IMR-90 (cell line): Measurements from ENCODE around the gene RPA3. TPM values are rescaled to one million over a fixed set of nuclear protein-coding genes. Genes with fewer than 3 reads are reported as not detected.

Experiments used
- ATAC-seq: fragments of 200-7000 bp; cut with Tn5 transposase; 2 replicates; pipeline ENCODE4 v1.9.1; 2020; ENCODE audit warnings: low read depth, mild to moderate bottlenecking, moderate library complexity
- BruUV-seq: library from RNA; stranded (reverse); fragments of 400-500 nt; replicated peaks from 2 replicates; lab custom pipeline; 2021; lab: Mats Ljungman, UMichigan
- CTCF ChIA-PET: fragments of 300-600 bp; formaldehyde crosslinking; extraction: SDS; loops from one replicate; lab custom pipeline; 2021; ENCODE audit warnings: antibody characterized with exemption; lab: Yijun Ruan, JAX
- POLR2A ChIA-PET: fragments of 300-600 bp; sonication (Branson Sonifier 250); formaldehyde crosslinking; loops from one replicate; lab custom pipeline; 2022; ENCODE audit warnings: antibody characterized with exemption; ENCODE audit not compliant: unreplicated experiment; lab: Charles Lee
- DNase-seq: peaks from one replicate; pipeline ENCODE4 v3.0.0; 2013
- H2AFZ ChIP-seq: replicated peaks from 2 replicates; pipeline ENCODE3; 2013; ENCODE audit warnings: low read length, mild to moderate bottlenecking; ENCODE audit not compliant: poor library complexity
- H2AK5ac ChIP-seq: 2 replicates; pipeline ENCODE4 v1.6.1; 2013; ENCODE audit warnings: low read depth, low read length, inconsistent platforms
- H2AK9ac ChIP-seq: replicated peaks from 2 replicates; pipeline ENCODE3; 2013; ENCODE audit warnings: mild to moderate bottlenecking, low read depth, low read length, moderate library complexity; ENCODE audit not compliant: poor library complexity
- H2BK120ac ChIP-seq: 2 replicates; pipeline ENCODE4 v1.6.1; 2013; ENCODE audit warnings: low read depth, low read length, inconsistent platforms
- H2BK15ac ChIP-seq: 3 replicates; pipeline ENCODE4 v1.6.1; 2013; ENCODE audit warnings: low read depth, low read length, inconsistent platforms
- H2BK20ac ChIP-seq: 2 replicates; pipeline ENCODE4 v1.6.1; 2013; ENCODE audit warnings: low read depth, mild to moderate bottlenecking, inconsistent platforms, low read length, moderate library complexity
- H2BK5ac ChIP-seq: 2 replicates; pipeline ENCODE4 v1.6.1; 2013; ENCODE audit warnings: mild to moderate bottlenecking, low read depth, low read length, inconsistent platforms; ENCODE audit not compliant: poor library complexity, severe bottlenecking
- H3K14ac ChIP-seq: replicated peaks from 2 replicates; pipeline ENCODE4 v1.6.1; 2013; ENCODE audit warnings: low read depth, low read length, inconsistent platforms
- H3K18ac ChIP-seq: 2 replicates; pipeline ENCODE4 v1.6.1; 2013; ENCODE audit warnings: low read depth, low read length, control low read depth
- H3K23ac ChIP-seq: 2 replicates; pipeline ENCODE4 v1.6.1; 2013; ENCODE audit warnings: low read depth, low read length, inconsistent platforms
- H3K27ac ChIP-seq: 2 replicates; pipeline ENCODE4 v1.5.1; 2013; ENCODE audit warnings: mild to moderate bottlenecking, control low read depth, low read length; ENCODE audit not compliant: insufficient read depth
- H3K27me3 ChIP-seq: 2 replicates; pipeline ENCODE4 v1.6.1; 2013; ENCODE audit warnings: low read length; ENCODE audit not compliant: control insufficient read depth, insufficient read depth
- H3K36me3 ChIP-seq: 2 replicates; pipeline ENCODE4 v1.6.1; 2013; ENCODE audit warnings: low read length, mixed read lengths; ENCODE audit not compliant: control insufficient read depth, insufficient read depth
- H3K4ac ChIP-seq: 2 replicates; pipeline ENCODE4 v1.6.1; 2013; ENCODE audit warnings: low read depth, low read length, inconsistent platforms
- H3K4me1 ChIP-seq: 2 replicates; pipeline ENCODE4 v1.6.1; 2013; ENCODE audit warnings: low read length, mixed read lengths; ENCODE audit not compliant: control insufficient read depth, insufficient read depth
- H3K4me2 ChIP-seq: 2 replicates; pipeline ENCODE4 v1.6.1; 2013; ENCODE audit warnings: low read depth, mild to moderate bottlenecking, control low read depth, low read length, moderate library complexity
- H3K4me3 ChIP-seq: 2 replicates; pipeline ENCODE4 v1.5.1; 2013; ENCODE audit warnings: low read depth, mild to moderate bottlenecking, control low read depth, low read length, moderate library complexity; ENCODE audit not compliant: insufficient read depth
- H3K56ac ChIP-seq: 2 replicates; pipeline ENCODE4 v1.6.1; 2013; ENCODE audit warnings: low read length, inconsistent platforms; ENCODE audit not compliant: insufficient read depth; ENCODE audit errors: extremely low read depth
- H3K79me1 ChIP-seq, 2 experiments: 2 replicates each; pipeline ENCODE4 v1.6.1; 2013; ENCODE audit warnings: low read length in 2 of 2, inconsistent platforms in 1 of 2, low read depth in 1 of 2
- H3K9ac ChIP-seq: 2 replicates; pipeline ENCODE4 v1.6.1; 2013; ENCODE audit warnings: low read depth, low read length, control low read depth
- H3K9me1 ChIP-seq: 2 replicates; pipeline ENCODE4 v1.6.1; 2013; ENCODE audit warnings: low read length, inconsistent platforms; ENCODE audit not compliant: insufficient read depth
- H3K9me3 ChIP-seq: 2 replicates; pipeline ENCODE4 v1.6.1; 2013; ENCODE audit warnings: low read length; ENCODE audit not compliant: control insufficient read depth, insufficient read depth
- H4K20me1 ChIP-seq: 2 replicates; pipeline ENCODE4 v1.6.1; 2013; ENCODE audit warnings: low read length, inconsistent platforms; ENCODE audit not compliant: insufficient read depth
- H4K5ac ChIP-seq: 2 replicates; pipeline ENCODE4 v1.6.1; 2013; ENCODE audit warnings: mild to moderate bottlenecking, low read depth, low read length, control low read depth
- H4K8ac ChIP-seq, 2 experiments: 2 replicates each; pipeline ENCODE4 v1.6.1; 2013; ENCODE audit warnings: low read depth in 2 of 2, low read length in 2 of 2, control low read depth in 1 of 2, inconsistent platforms in 1 of 2
- H4K91ac ChIP-seq: 2 replicates; pipeline ENCODE4 v1.6.1; 2013; ENCODE audit warnings: low read depth, low read length, inconsistent platforms; ENCODE audit not compliant: insufficient read depth
- CEBPB ChIP-seq: IDR thresholded peaks from 2 replicates; pipeline ENCODE4 v1.6.1; 2012; ENCODE audit warnings: low read depth, low read length, improper control_type of control experiment
- CHD1 ChIP-seq: IDR thresholded peaks from 2 replicates; pipeline ENCODE4 v1.6.1; 2012; ENCODE audit warnings: low read depth, low read length, improper control_type of control experiment
- FOS ChIP-seq: fragments of 150-350 bp; IDR thresholded peaks from 2 replicates; pipeline ENCODE4 v1.6.1; 2016; ENCODE audit warnings: low read depth, low read length
- MAFK ChIP-seq: IDR thresholded peaks from 2 replicates; pipeline ENCODE4 v1.6.1; 2012; ENCODE audit warnings: low read depth, low read length, improper control_type of control experiment
- MXI1 ChIP-seq: IDR thresholded peaks from 2 replicates; pipeline ENCODE4 v1.6.1; 2012; ENCODE audit warnings: low read depth, mild to moderate bottlenecking, low read length, moderate library complexity, borderline replicate concordance
- NFE2L2 ChIP-seq: fragments of 150-350 bp; IDR thresholded peaks from 2 replicates; pipeline ENCODE4 v1.6.1; 2016; ENCODE audit warnings: low read depth, mild to moderate bottlenecking, low read length
- POLR2A ChIP-seq: IDR thresholded peaks from 2 replicates; pipeline ENCODE4 v1.6.1; 2012; ENCODE audit warnings: mild to moderate bottlenecking, low read depth, low read length
- RCOR1 ChIP-seq: IDR thresholded peaks from 2 replicates; pipeline ENCODE4 v1.6.1; 2012; ENCODE audit warnings: mild to moderate bottlenecking, low read length, improper control_type of control experiment; ENCODE audit not compliant: insufficient replicate concordance
- RFX5 ChIP-seq: IDR thresholded peaks from 2 replicates; pipeline ENCODE4 v1.8.0; 2012; ENCODE audit warnings: low read depth, mild to moderate bottlenecking, low read length, moderate library complexity
- SMC3 ChIP-seq: fragments of 150-350 bp; IDR thresholded peaks from 2 replicates; pipeline ENCODE4 v1.6.1; 2016; ENCODE audit warnings: low read depth, mild to moderate bottlenecking, antibody characterized with exemption, low read length, moderate library complexity
- WGBS, 2 experiments: methylation state at CpG; one replicate each; pipeline versions ENCODE4 v1.1.5 to v1.1.7; 2013; ENCODE audit warnings: missing lambda C conversion rate in 2 of 2; ENCODE audit not compliant: insufficient read length in 1 of 2; ENCODE audit errors: extremely low coverage in 2 of 2; 5-methylcytosine and 5-hydroxymethylcytosine counted together
- dilution Hi-C: fragments of 300-500 bp; cut with HindIII; formaldehyde crosslinking; loops from one replicate; pipeline ENCODE4 v1.14.3; 2018; ENCODE audit warnings: low sequenced_read_pairs; ENCODE audit not compliant: unreplicated experiment
- in situ Hi-C: fragments of 300-500 bp; cut with MboI; formaldehyde crosslinking; loops from 3 replicates; pipeline ENCODE4 v1.14.3; 2019; ENCODE audit warnings: low sequenced_read_pairs, inconsistent platforms, mixed read lengths
- intact Hi-C: fragments of 100-400 bp; cut with micrococcal nuclease; formaldehyde crosslinking; loops from 2 replicates; pipeline ENCODE4 v1.10.0; 2022
- polyA plus RNA-seq, 3 experiments: library from polyadenylated mRNA; depleted of rRNA; stranded (reverse); fragments of >200 nt; gene quantifications; 2 replicates each; pipeline ENCODE4 v1.2.3, GENCODE V29; 2012; ENCODE audit warnings: low replicate concordance in 1 of 3
- total RNA-seq: library from RNA; depleted of rRNA; stranded (reverse); fragments of >200 nt; gene quantifications from 2 replicates; pipeline ENCODE4 v1.2.3, GENCODE V29; 2012
- TF ChIP-seq, protein P1 (sequence below): conservative IDR thresholded peaks from 2 replicates; pipeline ENCODE4 v1.5.1; 2012; ENCODE audit warnings: mild to moderate bottlenecking, low read depth, low read length, improper control_type of control experiment
- TF ChIP-seq, protein P2 (sequence below): fragments of 150-350 bp; IDR thresholded peaks from 2 replicates; pipeline ENCODE4 v1.6.1; 2017; ENCODE audit warnings: mild to moderate bottlenecking, antibody characterized with exemption, low read length, low read depth

The RPA3 gene
- total and polyA plus RNA-seq, 2 of the 4 experiments (the other 2 are of a cell fraction) = 12.7 to 21.1 TPM

GRCh38 chr7:7745258-7745657 lies 26.9 kb upstream of the RPA3 start:
- TF ChIP-seq CEBPB (no peak), NFE2L2 (no peak), SMC3 (no peak), RFX5 (no peak), MXI1 (no peak), POLR2A (no peak), FOS (no peak), MAFK (no peak), RCOR1 (no peak), CHD1 (no peak)
- TF ChIP-seq, protein P1, sequence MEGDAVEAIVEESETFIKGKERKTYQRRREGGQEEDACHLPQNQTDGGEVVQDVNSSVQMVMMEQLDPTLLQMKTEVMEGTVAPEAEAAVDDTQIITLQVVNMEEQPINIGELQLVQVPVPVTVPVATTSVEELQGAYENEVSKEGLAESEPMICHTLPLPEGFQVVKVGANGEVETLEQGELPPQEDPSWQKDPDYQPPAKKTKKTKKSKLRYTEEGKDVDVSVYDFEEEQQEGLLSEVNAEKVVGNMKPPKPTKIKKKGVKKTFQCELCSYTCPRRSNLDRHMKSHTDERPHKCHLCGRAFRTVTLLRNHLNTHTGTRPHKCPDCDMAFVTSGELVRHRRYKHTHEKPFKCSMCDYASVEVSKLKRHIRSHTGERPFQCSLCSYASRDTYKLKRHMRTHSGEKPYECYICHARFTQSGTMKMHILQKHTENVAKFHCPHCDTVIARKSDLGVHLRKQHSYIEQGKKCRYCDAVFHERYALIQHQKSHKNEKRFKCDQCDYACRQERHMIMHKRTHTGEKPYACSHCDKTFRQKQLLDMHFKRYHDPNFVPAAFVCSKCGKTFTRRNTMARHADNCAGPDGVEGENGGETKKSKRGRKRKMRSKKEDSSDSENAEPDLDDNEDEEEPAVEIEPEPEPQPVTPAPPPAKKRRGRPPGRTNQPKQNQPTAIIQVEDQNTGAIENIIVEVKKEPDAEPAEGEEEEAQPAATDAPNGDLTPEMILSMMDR = no peak
- TF ChIP-seq, protein P2, sequence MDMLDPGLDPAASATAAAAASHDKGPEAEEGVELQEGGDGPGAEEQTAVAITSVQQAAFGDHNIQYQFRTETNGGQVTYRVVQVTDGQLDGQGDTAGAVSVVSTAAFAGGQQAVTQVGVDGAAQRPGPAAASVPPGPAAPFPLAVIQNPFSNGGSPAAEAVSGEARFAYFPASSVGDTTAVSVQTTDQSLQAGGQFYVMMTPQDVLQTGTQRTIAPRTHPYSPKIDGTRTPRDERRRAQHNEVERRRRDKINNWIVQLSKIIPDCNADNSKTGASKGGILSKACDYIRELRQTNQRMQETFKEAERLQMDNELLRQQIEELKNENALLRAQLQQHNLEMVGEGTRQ = no peak
- no peak overlapping the region for H3K23ac ChIP-seq
- H3K4me3 ChIP-seq = no peak overlapping the region
- no peak overlapping the region for H3K4ac ChIP-seq
- no peak overlapping the region for H2BK15ac ChIP-seq
- H2AK5ac ChIP-seq = no peak overlapping the region
- H3K56ac ChIP-seq = no peak overlapping the region
- no peak overlapping the region for H3K27ac ChIP-seq
- dilution Hi-C loops = no loop called here
- in situ Hi-C loops = no loop called here
- intact Hi-C loops = no loop called here
- H3K36me3 ChIP-seq = no peaks in the 10 kb centered on the region
- no peak overlapping the region for H3K18ac ChIP-seq
- no peak overlapping the region for H2AFZ ChIP-seq
- H4K91ac ChIP-seq = no peak overlapping the region
- no peaks in the 10 kb centered on the region for H3K4me1 ChIP-seq
- H4K5ac ChIP-seq = no peak overlapping the region
- ChIA-PET CTCF (interaction anchor here (0.8 kb wide), 1 partner anchor 49 kb away, joined by 3 read pairs; no protein-coding TSS in a partner anchor), POLR2A (no interaction called here)
- H2BK5ac ChIP-seq = no peak overlapping the region
- H3K9me1 ChIP-seq = no peaks in the 10 kb centered on the region
- H3K9ac ChIP-seq = no peak overlapping the region
- no peaks in the 10 kb centered on the region for H3K79me1 ChIP-seq
- no peak overlapping the region for H2AK9ac ChIP-seq
- DNase-seq (no peak), ATAC-seq (no peak)
- H3K27me3 ChIP-seq = no peaks in the 10 kb centered on the region
- no peak overlapping the region for H2BK120ac ChIP-seq
- no peaks in the 10 kb centered on the region for H3K9me3 ChIP-seq
- no peak overlapping the region for H3K14ac ChIP-seq
- no CpG with 5 or more reads among the region's 4 CpGs for WGBS, 2 experiments
- H2BK20ac ChIP-seq = no peak overlapping the region
- H3K4me2 ChIP-seq = no peak overlapping the region
- no TSS peak for BruUV-seq
- H4K8ac ChIP-seq = no peak overlapping the region
- no peaks in the 10 kb centered on the region for H4K20me1 ChIP-seq
